ENCODE measurements around the gene ALG5. TPM values are rescaled to one million over a fixed set of nuclear protein-coding genes. Genes with fewer than 3 reads are reported as not detected.

The ALG5 gene
- total RNA-seq, 4 donors from 2014 or later, result 26.2 to 36.6 (median 29.8) TPM

- H3K27me3 ChIP-seq, result no peaks in the 10 kb centered on the region
- TF ChIP-seq POLR2A (IDR thresholded peaks at IDR 0.05) (no peak), CTCF (IDR thresholded peaks at IDR 0.05) (no peak)
- intact Hi-C loops (cut with DNase I; ENCODE audit: low total_unique reads), result no loop called here
- H3K9me3 ChIP-seq, result no peaks in the 10 kb centered on the region
- H3K36me3 ChIP-seq, result no peaks in the 10 kb centered on the region
- H3K27ac ChIP-seq, result no peak overlapping the region
- no peak overlapping the region for H3K4me3 ChIP-seq
- no peak for DNase-seq
- no peaks in the 10 kb centered on the region for H3K4me1 ChIP-seq
These were observed 32.7 kb downstream of the ALG5 start for GRCh38 chr13:36966404-36966803.

GRCh38 chr13:36965767-36966166, 33.4 kb downstream of the ALG5 start:
- Histone ChIP-seq H3K9me3 (no peaks in the 10 kb centered on the region), H3K36me3 (no peaks in the 10 kb centered on the region), H3K4me1 (no peaks in the 10 kb centered on the region), H3K27me3 (no peaks in the 10 kb centered on the region), H3K27ac (no peak overlapping the region), H3K4me3 (no peak overlapping the region)
- DNase-seq, result no peak
- intact Hi-C loops (cut with DNase I; ENCODE audit: low total_unique reads), result no loop called here
- TF ChIP-seq CTCF (IDR thresholded peaks at IDR 0.05), result no peak
- TF ChIP-seq POLR2A (IDR thresholded peaks at IDR 0.05), result no peak

GRCh38 chr13:36959456-36960116, 39.6 kb downstream of the ALG5 start:
- TF ChIP-seq CTCF (IDR thresholded peaks at IDR 0.05) (no peak), POLR2A (IDR thresholded peaks at IDR 0.05) (no peak)
- Histone ChIP-seq H3K9me3 (no peaks in the 10 kb centered on the region), H3K4me1 (no peaks in the 10 kb centered on the region), H3K27ac (no peak overlapping the region), H3K27me3 (no peaks in the 10 kb centered on the region), H3K4me3 (no peak overlapping the region), H3K36me3 (no peaks in the 10 kb centered on the region)
- intact Hi-C loops (cut with DNase I; ENCODE audit: low total_unique reads), result no loop called here
- DNase-seq, result no peak

- DNase-seq, result no peak
- H3K36me3 ChIP-seq, result no peaks in the 10 kb centered on the region
- intact Hi-C loops (cut with DNase I; ENCODE audit: low total_unique reads), result no loop called here
- no peak overlapping the region for H3K27ac ChIP-seq
- no peaks in the 10 kb centered on the region for H3K9me3 ChIP-seq
- TF ChIP-seq POLR2A (IDR thresholded peaks at IDR 0.05), result no peak
- no peak for TF ChIP-seq CTCF (IDR thresholded peaks at IDR 0.05)
- H3K27me3 ChIP-seq, result no peaks in the 10 kb centered on the region
- no peaks in the 10 kb centered on the region for H3K4me1 ChIP-seq
- H3K4me3 ChIP-seq, result no peak overlapping the region
These were observed 44.6 kb downstream of the ALG5 start for GRCh38 chr13:36954542-36954941.

GRCh38 chr13:36950920-36951319, 48.2 kb downstream of the ALG5 start:
- Histone ChIP-seq H3K27me3 (no peaks in the 10 kb centered on the region), H3K4me3 (no peak overlapping the region), H3K4me1 (no peaks in the 10 kb centered on the region), H3K36me3 (no peaks in the 10 kb centered on the region), H3K9me3 (no peaks in the 10 kb centered on the region), H3K27ac (no peak overlapping the region)
- intact Hi-C loops (cut with DNase I; ENCODE audit: low total_unique reads), result no loop called here
- no peak for DNase-seq
- TF ChIP-seq POLR2A (IDR thresholded peaks at IDR 0.05) (no peak), CTCF (IDR thresholded peaks at IDR 0.05) (no peak)
